Activated naive CD4-positive, alpha-beta T cell treated with anti-CD3 and anti-CD28 coated beads, Interleukin-2, amount 10 ng/mL, durations not matched to agents 7 days and 5 days (primary cell): ENCODE data around the gene SNCAIP.

Experiments
- CTCF ChIA-PET: fragments of 350-600 bp; sonication (Branson Sonifier 250); formaldehyde crosslinking; loops from one replicate; lab custom pipeline; 2021; ENCODE audit warnings: antibody characterized with exemption; lab: Charles Lee
- DNase-seq: peaks from one replicate; pipeline ENCODE4 v3.0.0-alpha.2; 2020
- H3K27ac Mint-ChIP-seq: one replicate; pipeline ENCODE4 v1.8.0; 2021; ENCODE audit warnings: mild to moderate bottlenecking, moderate library complexity, mixed read lengths
- H3K27me3 Mint-ChIP-seq: one replicate; pipeline ENCODE4 v1.8.0; 2021; ENCODE audit warnings: mild to moderate bottlenecking, mixed read lengths
- H3K36me3 Mint-ChIP-seq: one replicate; pipeline ENCODE4 v1.8.0; 2021; ENCODE audit warnings: mixed read lengths
- H3K4me1 Mint-ChIP-seq: one replicate; pipeline ENCODE4 v1.8.0; 2021; ENCODE audit warnings: mixed read lengths
- H3K4me3 Mint-ChIP-seq: one replicate; pipeline ENCODE4 v1.8.0; 2021; ENCODE audit warnings: mild to moderate bottlenecking, moderate library complexity, mixed read lengths
- H3K9me3 Mint-ChIP-seq: one replicate; pipeline ENCODE4 v1.8.0; 2021; ENCODE audit warnings: mixed read lengths

The SNCAIP gene

DNA sequence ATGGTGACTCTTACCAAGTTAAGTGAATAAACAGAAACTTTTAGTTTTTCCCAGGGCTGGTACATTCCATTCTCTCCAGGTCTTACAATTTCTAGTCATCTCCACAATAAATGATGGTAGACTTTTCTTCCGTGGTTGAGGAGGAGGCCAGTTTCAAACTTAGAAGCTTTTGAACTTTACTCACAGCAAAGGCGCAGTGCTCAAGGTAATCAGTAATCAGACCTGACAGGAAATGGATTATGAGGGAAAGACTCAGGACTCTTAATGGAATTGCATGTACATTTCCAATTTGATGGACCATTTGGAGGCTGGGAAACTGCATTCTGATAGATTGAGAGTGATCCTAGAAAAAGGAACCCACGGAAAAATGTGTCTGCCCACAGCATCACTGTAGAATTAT is 93.7 kb downstream of the SNCAIP start:
- H3K27ac Mint-ChIP-seq, result no peak overlapping the region
- CTCF ChIA-PET, result no interaction called here
- DNase-seq, result no peak
- H3K27me3 Mint-ChIP-seq, result no peaks in the 10 kb centered on the region
- H3K4me1 Mint-ChIP-seq, result no peaks in the 10 kb centered on the region
- no peaks in the 10 kb centered on the region for H3K9me3 Mint-ChIP-seq
- no peak overlapping the region for H3K4me3 Mint-ChIP-seq
- H3K36me3 Mint-ChIP-seq, result no peaks in the 10 kb centered on the region

GRCh38 chr5:122406181-122406580 is 94.1 kb downstream of the SNCAIP start:
- DNase-seq, result no peak
- Mint-ChIP-seq H3K4me1 (no peaks in the 10 kb centered on the region), H3K9me3 (no peaks in the 10 kb centered on the region), H3K36me3 (no peaks in the 10 kb centered on the region), H3K4me3 (no peak overlapping the region), H3K27ac (no peak overlapping the region), H3K27me3 (no peaks in the 10 kb centered on the region)
- CTCF ChIA-PET, result no interaction called here

DNA sequence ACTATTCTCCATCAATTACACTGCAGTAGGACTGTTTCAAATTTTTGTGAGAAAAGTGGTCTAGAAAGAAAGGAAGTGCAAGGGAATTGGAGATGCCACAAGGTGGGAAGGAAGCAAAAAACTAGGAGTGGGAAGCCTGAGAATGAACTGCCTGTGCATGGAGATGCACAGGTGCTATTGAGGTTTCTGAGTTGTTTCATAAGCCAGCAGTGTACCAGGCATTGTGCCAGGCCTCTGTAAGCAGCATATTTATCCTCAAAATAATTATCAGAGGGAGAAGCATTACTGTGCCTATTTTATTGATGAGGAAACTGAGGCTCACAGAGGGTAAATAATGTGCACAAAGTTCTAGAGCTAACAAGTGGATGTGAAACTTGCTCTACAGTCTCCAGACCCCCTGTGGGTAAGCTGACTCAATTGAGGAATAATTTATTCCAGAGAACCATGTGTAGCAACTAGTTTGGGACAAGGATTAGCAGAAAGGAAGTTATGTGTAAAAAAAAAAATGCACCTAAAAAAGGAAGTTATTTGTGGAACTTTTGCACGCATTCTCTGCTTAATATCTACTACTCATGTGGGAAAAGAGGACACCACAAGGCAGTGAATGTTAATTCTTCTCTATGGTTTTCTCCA is 96.7 kb downstream of the SNCAIP start:
- Mint-ChIP-seq H3K4me3 (no peak overlapping the region), H3K27ac (no peak overlapping the region), H3K4me1 (no peaks in the 10 kb centered on the region), H3K36me3 (no peaks in the 10 kb centered on the region), H3K27me3 (no peaks in the 10 kb centered on the region), H3K9me3 (no peaks in the 10 kb centered on the region)
- no peak for DNase-seq
- CTCF ChIA-PET, result no interaction called here

- no peak overlapping the region for H3K27ac Mint-ChIP-seq
- peaks cover 3% of the 10 kb centered on the region for H3K27me3 Mint-ChIP-seq
- H3K9me3 Mint-ChIP-seq, result no peaks in the 10 kb centered on the region
- H3K4me1 Mint-ChIP-seq, result no peaks in the 10 kb centered on the region
- CTCF ChIA-PET, result no interaction called here
- DNase-seq, result no peak
- H3K4me3 Mint-ChIP-seq, result no peak overlapping the region
- H3K36me3 Mint-ChIP-seq, result no peaks in the 10 kb centered on the region
Observed at GRCh38 chr5:122412966-122413365, 100.9 kb downstream of the SNCAIP start.

DNA sequence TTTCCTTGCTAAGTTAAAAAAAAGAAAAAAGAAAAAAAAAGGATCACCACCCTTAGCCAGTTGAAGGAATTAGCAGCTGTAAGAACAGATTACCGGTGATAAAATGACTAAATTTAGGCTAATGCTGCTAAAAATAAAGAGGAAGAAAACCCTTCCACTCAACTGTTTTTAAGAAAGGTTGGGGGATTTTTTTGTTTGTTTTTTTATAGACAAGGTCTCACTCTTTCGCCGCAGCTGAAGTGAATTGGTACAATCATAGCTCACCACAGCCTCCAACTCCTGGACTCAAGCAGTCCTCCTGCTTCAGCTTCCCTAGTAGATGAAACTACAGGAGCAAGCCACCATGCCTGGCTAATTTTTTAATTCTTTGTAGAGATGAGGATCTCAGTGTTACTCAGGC is 101.7 kb downstream of the SNCAIP start:
- H3K4me1 Mint-ChIP-seq, result no peaks in the 10 kb centered on the region
- no peak for DNase-seq
- H3K27me3 Mint-ChIP-seq, result peaks cover 3% of the 10 kb centered on the region
- H3K27ac Mint-ChIP-seq, result no peak overlapping the region
- H3K36me3 Mint-ChIP-seq, result no peaks in the 10 kb centered on the region
- no peaks in the 10 kb centered on the region for H3K9me3 Mint-ChIP-seq
- CTCF ChIA-PET, result no interaction called here
- H3K4me3 Mint-ChIP-seq, result no peak overlapping the region

DNA sequence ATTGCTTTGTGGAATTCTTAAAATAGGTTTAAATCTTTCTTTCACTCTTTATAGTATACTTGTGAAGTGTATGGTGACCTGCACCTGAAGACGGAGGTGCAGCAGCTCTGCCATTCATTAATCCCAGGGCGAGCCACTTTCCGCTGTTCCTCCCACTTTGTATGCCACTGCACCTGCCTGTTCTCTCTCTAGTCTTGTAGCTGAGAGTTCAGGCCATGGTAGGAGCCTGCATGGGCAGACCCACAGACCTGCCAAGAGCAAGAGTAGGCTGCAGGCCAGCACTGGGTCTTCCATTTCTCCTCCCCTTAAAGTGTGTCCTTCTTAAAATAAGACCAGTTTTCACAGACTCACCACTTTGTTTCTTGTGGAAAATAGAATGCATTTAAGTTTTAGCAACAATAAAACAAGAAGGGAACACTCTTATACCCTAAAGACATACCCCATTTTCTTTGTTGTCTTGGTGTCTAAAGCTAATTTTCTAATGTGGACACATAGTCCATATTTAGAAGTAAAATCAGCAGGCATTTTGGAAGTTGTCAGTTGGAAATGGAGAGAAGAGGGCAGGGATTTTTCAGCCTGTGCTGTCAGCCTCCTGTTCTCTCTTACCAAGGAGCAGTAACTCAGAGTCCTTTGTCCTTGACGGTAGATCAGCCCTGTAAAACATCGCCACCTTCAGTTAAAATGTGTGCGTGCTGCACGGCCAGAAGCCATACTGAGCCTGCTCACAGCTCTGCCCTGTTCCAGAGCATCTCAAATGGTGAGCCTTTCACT is 103.2 kb downstream of the SNCAIP start:
- Mint-ChIP-seq H3K4me1 (no peaks in the 10 kb centered on the region), H3K36me3 (no peaks in the 10 kb centered on the region), H3K27me3 (peaks cover 3% of the 10 kb centered on the region), H3K27ac (no peak overlapping the region), H3K4me3 (no peak overlapping the region), H3K9me3 (no peaks in the 10 kb centered on the region)
- CTCF ChIA-PET, result no interaction called here
- no peak for DNase-seq

GRCh38 chr5:122415801-122416120 is 103.7 kb downstream of the SNCAIP start:
- Mint-ChIP-seq H3K36me3 (no peaks in the 10 kb centered on the region), H3K4me3 (no peak overlapping the region), H3K27me3 (peaks cover 3% of the 10 kb centered on the region), H3K27ac (no peak overlapping the region), H3K4me1 (no peaks in the 10 kb centered on the region), H3K9me3 (no peaks in the 10 kb centered on the region)
- no peak for DNase-seq
- CTCF ChIA-PET, result no interaction called here

GRCh38 chr5:122419142-122419894 is 107.3 kb downstream of the SNCAIP start:
- CTCF ChIA-PET, result no interaction called here
- no peaks in the 10 kb centered on the region for H3K36me3 Mint-ChIP-seq
- H3K4me1 Mint-ChIP-seq, result no peaks in the 10 kb centered on the region
- no peak overlapping the region for H3K27ac Mint-ChIP-seq
- H3K4me3 Mint-ChIP-seq, result no peak overlapping the region
- no peak for DNase-seq
- H3K9me3 Mint-ChIP-seq, result no peaks in the 10 kb centered on the region
- peaks cover 3% of the 10 kb centered on the region for H3K27me3 Mint-ChIP-seq

DNA sequence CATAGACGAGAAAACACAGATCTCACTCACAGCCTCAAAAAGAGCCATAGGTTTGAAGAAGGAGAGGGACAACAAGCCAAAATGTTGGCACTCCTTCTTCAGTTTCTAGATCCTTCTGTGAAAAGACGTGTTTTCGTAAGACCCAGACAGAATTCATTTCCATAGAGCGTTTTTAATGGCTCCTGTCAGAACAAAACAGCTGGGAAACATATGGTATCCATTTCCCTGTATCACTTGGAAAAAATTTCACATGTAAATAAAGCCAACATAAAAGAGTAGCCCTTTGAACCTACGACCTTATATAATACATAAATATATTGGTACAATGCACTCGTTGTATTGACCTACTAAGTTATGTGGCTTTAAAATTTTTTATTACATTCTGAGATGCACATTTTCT is 108.1 kb downstream of the SNCAIP start:
- H3K27me3 Mint-ChIP-seq, result peaks cover 3% of the 10 kb centered on the region
- CTCF ChIA-PET, result no interaction called here
- H3K27ac Mint-ChIP-seq, result no peak overlapping the region
- no peaks in the 10 kb centered on the region for H3K36me3 Mint-ChIP-seq
- no peak overlapping the region for H3K4me3 Mint-ChIP-seq
- H3K9me3 Mint-ChIP-seq, result no peaks in the 10 kb centered on the region
- no peaks in the 10 kb centered on the region for H3K4me1 Mint-ChIP-seq
- DNase-seq, result no peak

- Mint-ChIP-seq H3K27ac (no peak overlapping the region), H3K36me3 (no peaks in the 10 kb centered on the region), H3K9me3 (no peaks in the 10 kb centered on the region), H3K4me1 (no peaks in the 10 kb centered on the region), H3K27me3 (peaks cover 3% of the 10 kb centered on the region), H3K4me3 (no peak overlapping the region)
- DNase-seq, result no peak
- CTCF ChIA-PET, result no interaction called here
Observed at GRCh38 chr5:122420537-122421236, 108.7 kb downstream of the SNCAIP start.

- H3K27me3 Mint-ChIP-seq, result peaks cover under 1% of the 10 kb centered on the region
- no peak for DNase-seq
- H3K27ac Mint-ChIP-seq, result no peak overlapping the region
- no peaks in the 10 kb centered on the region for H3K36me3 Mint-ChIP-seq
- H3K4me3 Mint-ChIP-seq, result no peak overlapping the region
- no peaks in the 10 kb centered on the region for H3K9me3 Mint-ChIP-seq
- CTCF ChIA-PET, result no interaction called here
- H3K4me1 Mint-ChIP-seq, result no peaks in the 10 kb centered on the region
Observed at GRCh38 chr5:122421374-122422079, 109.5 kb downstream of the SNCAIP start.

DNA sequence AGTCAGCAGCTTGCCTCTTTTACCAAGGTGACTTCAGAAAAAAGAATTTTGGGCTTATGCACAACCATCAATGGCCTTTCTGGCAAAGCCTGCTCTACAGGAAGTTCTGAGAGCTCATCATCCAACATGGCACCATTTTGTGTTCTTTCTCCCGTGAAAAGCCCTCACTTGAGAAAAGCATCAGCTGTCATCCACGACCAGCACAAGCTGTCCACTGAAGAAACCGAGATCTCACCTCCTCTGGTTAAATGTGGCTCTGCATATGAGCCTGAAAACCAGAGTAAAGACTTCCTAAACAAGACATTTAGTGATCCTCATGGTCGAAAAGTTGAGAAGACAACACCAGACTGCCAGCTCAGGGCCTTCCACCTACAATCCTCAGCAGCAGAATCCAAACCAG is 111.2 kb downstream of the SNCAIP start:
- DNase-seq, result no peak
- Mint-ChIP-seq H3K9me3 (no peaks in the 10 kb centered on the region), H3K27ac (no peak overlapping the region), H3K4me3 (no peak overlapping the region), H3K36me3 (no peaks in the 10 kb centered on the region), H3K27me3 (no peaks in the 10 kb centered on the region), H3K4me1 (no peaks in the 10 kb centered on the region)
- CTCF ChIA-PET, result interaction anchor here (1.0 kb wide), 1 partner anchor 24 kb away, joined by 3 read pairs; no protein-coding TSS in a partner anchor

- DNase-seq, result no peak
- Mint-ChIP-seq H3K27ac (no peak overlapping the region), H3K4me1 (no peaks in the 10 kb centered on the region), H3K36me3 (no peaks in the 10 kb centered on the region), H3K4me3 (no peak overlapping the region), H3K9me3 (no peaks in the 10 kb centered on the region), H3K27me3 (no peaks in the 10 kb centered on the region)
- CTCF ChIA-PET, result no interaction called here
Observed at GRCh38 chr5:122424132-122424531, 112.1 kb downstream of the SNCAIP start.

DNA sequence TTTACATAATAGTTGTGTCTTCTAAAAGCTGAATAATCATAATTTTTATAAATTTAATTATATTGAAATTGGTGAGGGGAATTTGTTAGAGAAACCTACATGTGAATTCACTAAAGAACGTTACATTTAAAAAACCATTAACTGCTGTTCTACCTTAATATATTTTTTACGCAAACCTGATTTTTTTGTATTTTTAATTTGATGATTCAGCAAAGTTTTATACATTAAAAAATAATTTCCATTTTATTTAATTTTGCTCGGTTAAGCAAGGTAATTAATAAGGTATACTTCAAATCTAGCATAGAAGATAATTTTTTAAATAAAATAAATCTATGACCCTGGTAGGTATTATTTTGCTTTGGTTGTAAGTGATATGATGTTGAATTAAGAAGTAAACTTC is 114.3 kb downstream of the SNCAIP start:
- no peak overlapping the region for H3K4me3 Mint-ChIP-seq
- CTCF ChIA-PET, result no interaction called here
- H3K27ac Mint-ChIP-seq, result no peak overlapping the region
- no peak for DNase-seq
- H3K4me1 Mint-ChIP-seq, result no peaks in the 10 kb centered on the region
- no peaks in the 10 kb centered on the region for H3K36me3 Mint-ChIP-seq
- H3K9me3 Mint-ChIP-seq, result no peaks in the 10 kb centered on the region
- H3K27me3 Mint-ChIP-seq, result no peaks in the 10 kb centered on the region
